HT1080 (cell line): ENCODE results near the gene NENF. TPM values are rescaled to one million over a fixed set of nuclear protein-coding genes. Genes with fewer than 3 reads are reported as not detected.
A peak's percentile ranks its signal among the peaks of the same experiment; 100 is the strongest.
"Not testable (repeated sequence)": the region's sequence is repeated elsewhere in the genome, so short reads cannot be mapped to it uniquely, and the experiment has no call there.

Experiments used
- DNase-seq: peaks from one replicate; pipeline ENCODE4 v3.0.0-alpha.2; 2015; ENCODE audit warnings: low read depth
- total RNA-seq: library from RNA; depleted of rRNA; stranded (reverse); fragments of >200 nt; shearing (Covaris generic); gene quantifications from 2 replicates; pipeline ENCODE4 v1.2.3, GENCODE V29; 2014; rRNA removed

Gene NENF
- total RNA-seq, 1 experiment from 2014 or later, result 42.8 TPM

GRCh38 chr1:212480711-212481437 is 48.2 kb downstream of the NENF start:
- DNase-seq, result not testable (repeated sequence)

DNA sequence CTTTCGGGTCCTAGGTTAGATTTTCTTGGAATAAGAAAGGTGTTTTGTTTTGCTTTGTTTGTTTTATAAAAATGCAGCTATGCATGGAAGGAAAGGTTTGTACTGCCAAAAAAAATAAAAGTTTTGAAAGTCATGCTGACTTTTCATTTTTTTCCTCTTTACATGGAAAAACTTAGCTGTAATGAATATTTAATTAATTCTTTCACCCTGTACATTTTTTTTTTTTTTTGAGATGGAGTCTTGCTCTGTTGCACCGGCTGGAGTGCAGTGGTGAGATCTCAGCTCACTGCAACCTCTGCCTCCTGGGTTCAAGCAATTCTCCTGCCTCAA is 48.7 kb downstream of the NENF start:
- no peak for DNase-seq

DNA sequence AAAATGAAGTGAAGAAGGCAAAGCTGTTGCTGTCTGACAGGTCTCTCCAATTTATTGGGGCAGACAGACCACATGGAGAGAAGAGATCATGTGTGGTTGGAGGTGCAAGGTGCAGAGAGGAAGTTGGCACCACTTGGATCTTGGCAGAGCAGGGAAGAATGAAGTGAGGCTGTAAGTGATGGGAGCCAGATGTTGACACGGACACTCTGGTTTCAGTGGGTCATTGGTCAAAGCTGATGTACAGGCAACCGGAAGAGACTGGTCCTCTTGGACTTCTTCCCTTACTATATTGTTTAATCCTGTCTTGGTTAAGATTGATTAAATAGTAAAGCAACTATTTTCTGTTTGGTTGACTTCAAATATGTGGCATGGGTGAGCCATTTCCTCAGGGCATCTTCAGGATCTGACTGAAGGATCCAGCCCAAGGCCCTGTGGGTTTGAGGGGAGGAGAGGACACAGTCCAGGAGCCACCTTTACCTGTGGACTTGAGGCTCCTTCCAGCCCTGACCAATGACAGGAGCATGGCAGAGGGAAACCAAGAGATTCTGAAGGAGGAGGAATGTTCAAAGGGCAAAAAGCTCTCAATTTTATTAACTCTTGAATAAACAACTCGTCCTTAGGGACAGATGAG is 49.4 kb downstream of the NENF start:
- no peak for DNase-seq

GRCh38 chr1:212482637-212483441 is 50.1 kb downstream of the NENF start:
- DNase-seq, result peak; percentile 85

- DNase-seq, result peak; percentile 90
Measured at GRCh38 chr1:212484701-212485570, 52.2 kb downstream of the NENF start.

DNA sequence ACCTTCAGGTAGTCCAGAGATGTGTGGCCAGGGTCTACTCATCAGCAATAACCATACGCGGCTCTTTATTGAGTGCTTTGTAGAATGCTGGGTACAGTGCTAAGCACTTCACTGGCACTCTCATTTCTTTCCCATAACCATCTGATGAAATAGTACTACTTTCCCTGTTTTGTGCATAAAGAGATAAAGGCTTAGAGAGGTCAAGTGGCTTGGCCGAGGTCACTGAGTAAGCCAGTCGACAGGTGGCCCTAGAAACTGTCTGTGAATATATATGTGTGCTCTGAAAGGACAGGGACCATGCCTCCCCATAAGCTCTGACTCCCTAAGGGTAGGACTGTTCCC is 52.8 kb downstream of the NENF start:
- DNase-seq, result no peak

- peak; percentile 96 for DNase-seq
Measured at GRCh38 chr1:212485913-212486618, 53.3 kb downstream of the NENF start.

GRCh38 chr1:212486619-212486975 is 53.9 kb downstream of the NENF start:
- DNase-seq, result no peak

DNA sequence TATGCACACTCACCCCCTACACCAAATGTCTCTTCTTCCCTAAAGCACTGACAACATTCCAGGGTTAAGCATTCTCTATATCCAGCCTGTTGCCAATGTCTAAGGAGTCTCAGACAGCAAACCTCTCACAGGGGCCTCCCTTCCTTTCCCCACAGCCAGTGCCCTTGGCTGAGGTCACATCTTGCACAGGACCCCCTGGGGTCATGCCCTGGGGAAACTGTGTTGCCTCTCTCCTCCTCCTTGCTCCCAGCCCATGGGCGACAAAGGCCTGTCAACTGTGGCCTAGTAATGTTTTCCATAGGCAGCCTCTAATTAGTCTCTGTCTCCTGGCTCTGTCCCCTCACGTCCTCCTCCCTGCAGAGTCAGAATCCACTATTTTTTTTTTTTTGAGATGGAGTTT is 54.6 kb downstream of the NENF start:
- DNase-seq, result no peak

DNA sequence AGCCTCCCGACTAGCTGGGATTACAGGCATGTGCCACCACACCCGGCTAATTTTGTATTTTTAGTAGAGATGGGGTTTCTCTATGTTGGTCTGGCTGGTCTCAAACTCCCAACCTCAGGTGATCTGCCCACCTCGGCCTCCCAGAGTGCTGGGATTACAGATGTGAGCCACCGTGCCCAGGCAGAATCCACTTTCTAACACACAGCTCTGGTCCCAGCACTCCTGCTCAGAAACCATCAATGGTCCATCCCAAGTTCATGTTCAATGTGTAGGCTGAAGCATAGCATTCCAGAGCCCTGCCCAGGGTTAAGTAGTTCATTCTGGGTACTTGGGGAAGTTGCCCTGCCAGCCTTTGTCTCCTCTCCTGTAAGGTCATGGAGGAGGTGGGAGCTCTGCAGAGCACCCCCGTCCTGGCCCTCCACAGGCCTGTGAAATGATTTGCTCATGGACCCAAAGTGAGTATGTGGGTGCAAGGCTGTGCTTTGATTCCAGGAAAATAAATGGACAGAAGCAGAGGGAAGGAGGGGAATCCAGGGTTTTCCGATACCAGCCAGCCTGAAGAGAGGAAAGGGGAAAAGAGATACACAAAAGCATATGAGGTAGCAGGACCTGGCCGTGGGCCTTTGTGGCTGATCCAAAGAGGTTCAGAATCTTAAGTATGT is 55.2 kb downstream of the NENF start:
- DNase-seq, result no peak

DNA sequence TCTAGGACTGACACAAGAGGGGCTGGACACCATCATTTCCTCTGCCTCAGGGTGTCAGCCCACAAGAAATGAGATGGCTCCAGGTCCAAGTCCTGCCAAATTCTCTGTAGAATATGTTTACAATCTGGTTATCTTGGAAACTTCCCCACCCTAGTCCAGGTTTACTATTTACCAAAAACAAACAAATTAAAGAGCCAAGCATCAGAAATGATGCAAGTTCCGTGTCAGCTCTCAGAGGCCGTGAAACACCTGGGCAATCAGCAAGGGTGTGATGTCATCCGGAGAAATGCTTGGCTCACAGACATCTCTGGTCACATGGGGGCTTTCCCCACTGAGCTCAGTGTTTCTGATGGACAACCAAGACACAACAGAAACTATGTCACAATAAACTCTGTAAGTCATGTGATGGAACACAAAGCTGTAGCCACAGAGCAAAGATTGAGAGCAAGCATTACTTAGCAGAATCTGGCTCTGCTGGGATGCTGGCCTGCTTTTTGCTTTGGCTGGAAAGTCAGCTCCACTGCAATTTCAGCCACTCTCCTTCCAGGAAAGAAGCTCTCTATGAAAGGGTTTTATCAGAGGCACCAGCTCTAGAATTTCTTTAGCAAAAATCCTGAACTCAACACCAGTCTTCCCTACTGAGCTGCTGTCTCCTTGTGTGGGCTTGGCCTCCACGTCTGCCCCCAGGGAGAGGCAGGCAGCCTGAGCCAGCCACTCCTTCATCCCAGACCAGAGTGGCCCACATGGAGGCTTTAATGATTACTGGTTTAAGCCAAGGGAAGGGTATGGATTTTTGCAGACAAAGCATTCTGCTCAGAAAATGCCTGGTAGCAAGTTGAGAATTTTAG is 55.9 kb downstream of the NENF start:
- DNase-seq, result no peak

DNA sequence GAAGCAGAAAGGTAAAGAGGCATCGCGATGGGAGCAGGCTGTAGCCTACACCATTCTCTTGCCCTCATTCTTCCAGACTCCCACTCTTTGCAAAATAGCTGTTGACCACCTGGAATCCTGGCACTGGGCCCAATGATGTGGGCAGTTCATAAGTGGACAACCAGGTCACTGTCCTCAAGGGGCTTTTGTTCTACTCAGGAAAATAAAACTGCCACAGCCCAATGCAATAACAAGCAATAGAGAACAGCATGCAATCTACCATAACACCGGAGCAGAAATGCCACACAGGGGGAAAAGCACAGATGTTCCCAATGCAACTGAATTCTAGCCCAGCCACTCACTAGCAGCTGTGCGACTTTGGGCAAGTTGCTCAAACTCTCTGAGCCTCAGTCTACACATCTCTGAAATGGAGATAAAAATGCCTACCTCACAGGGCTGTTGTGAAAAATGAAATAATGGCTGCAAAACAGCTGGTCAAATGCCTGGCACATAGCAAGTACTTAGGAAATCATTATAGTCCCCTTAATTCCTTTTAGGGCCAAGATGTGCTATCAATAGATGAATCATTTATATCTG is 56.7 kb downstream of the NENF start:
- no peak for DNase-seq

DNA sequence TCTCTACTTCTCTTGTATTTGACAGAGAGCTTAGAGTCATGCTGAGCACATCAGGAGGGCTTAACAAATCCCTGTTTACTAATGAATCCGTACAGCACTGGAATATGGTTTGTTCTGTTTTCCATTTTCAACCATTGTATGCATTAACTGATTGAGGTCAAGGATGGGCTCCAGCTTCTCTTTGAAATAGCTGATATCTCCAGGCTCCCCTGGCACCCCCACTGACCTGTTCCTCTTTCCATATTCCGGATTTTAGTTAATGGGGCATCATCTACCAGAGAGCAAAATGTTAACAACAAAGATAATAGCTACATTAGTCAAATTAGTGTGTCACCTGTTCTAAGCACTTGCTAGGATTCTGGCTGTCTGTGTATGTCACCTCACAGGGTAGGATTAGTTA is 57.6 kb downstream of the NENF start:
- no peak for DNase-seq

DNA sequence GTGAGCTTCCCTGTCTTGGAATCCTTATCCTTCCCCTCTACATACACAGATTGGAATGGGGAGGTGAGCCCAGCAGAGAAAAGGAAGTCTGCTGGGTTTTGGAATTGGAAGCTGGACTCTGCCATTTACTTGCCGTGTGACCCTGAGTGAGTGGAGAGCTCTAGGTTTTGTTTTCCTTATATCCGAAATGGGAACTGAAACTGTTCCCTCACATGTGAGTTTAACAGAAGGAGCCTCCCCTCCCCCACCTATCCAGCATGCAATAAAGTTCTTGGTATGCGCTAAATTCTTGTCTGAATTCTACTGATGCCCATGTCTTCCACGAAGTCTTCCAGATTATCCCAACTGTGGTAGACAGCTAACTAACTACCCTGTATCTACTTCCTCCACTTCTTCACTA is 58.7 kb downstream of the NENF start:
- DNase-seq, result no peak

Other genes with a start within 250 kb of the NENF start
- 11.3 and 12.3 TPM in 2 replicates for gene PPP2R5A, start 147.5 kb upstream of the NENF start, total RNA-seq
- 13.9 and 21.2 TPM in 2 replicates for gene PACC1, start 18.0 kb upstream of the NENF start, total RNA-seq
- gene ATF3, start 175.8 kb downstream of the NENF start, total RNA-seq, result 2.6 and 4.9 TPM in 2 replicates